OCI-LY1 (cell line): ENCODE data around the gene PLAAT2.

Experiments used
- H2AFZ ChIP-seq: fragments of 200-600 bp; sonication (generic), shearing (Covaris generic); 2 replicates; pipeline ENCODE4 v1.6.0; 2014; ENCODE audit warnings: antibody characterized with exemption, mild to moderate bottlenecking, low read length
- H3F3A ChIP-seq: fragments of 200-600 bp; sonication (generic), shearing (Covaris generic); 2 replicates; pipeline ENCODE4 v1.6.0; 2014; ENCODE audit warnings: mild to moderate bottlenecking, antibody characterized with exemption, low read length, moderate library complexity; ENCODE audit not compliant: insufficient read depth
- H3K27ac ChIP-seq: fragments of 200-600 bp; sonication (generic); 2 replicates; pipeline ENCODE4 v1.5.1; 2014; ENCODE audit warnings: low read length, mixed run types, mild to moderate bottlenecking, low read depth; ENCODE audit not compliant: poor library complexity, severe bottlenecking
- H3K27me3 ChIP-seq: fragments of 200-600 bp; sonication (generic); 2 replicates; pipeline ENCODE4 v1.6.0; 2014; ENCODE audit warnings: antibody characterized with exemption, mild to moderate bottlenecking, low read length, moderate library complexity; ENCODE audit not compliant: insufficient read depth
- H3K36me3 ChIP-seq: fragments of 200-600 bp; sonication (generic); 2 replicates; pipeline ENCODE4 v1.6.1; 2014; ENCODE audit warnings: mild to moderate bottlenecking, antibody characterized with exemption, low read length, moderate library complexity, mixed read lengths; ENCODE audit not compliant: insufficient read depth
- H3K4me1 ChIP-seq: fragments of 200-600 bp; sonication (generic); 2 replicates; pipeline ENCODE4 v1.5.1; 2014; ENCODE audit warnings: mild to moderate bottlenecking, low read length, moderate library complexity; ENCODE audit not compliant: insufficient read depth, severe bottlenecking
- H3K4me2 ChIP-seq: fragments of 200-600 bp; sonication (generic), shearing (Covaris generic); 2 replicates; pipeline ENCODE4 v1.6.1; 2014; ENCODE audit warnings: low read length
- H3K4me3 ChIP-seq: fragments of 200-600 bp; sonication (generic); 2 replicates; pipeline ENCODE4 v1.5.1; 2014; ENCODE audit warnings: low read length, low read depth, mild to moderate bottlenecking, mixed read lengths; ENCODE audit not compliant: poor library complexity, severe bottlenecking
- H3K79me2 ChIP-seq: fragments of 200-600 bp; shearing (Covaris generic); 2 replicates; pipeline ENCODE4 v1.6.1; 2016; ENCODE audit warnings: mixed run types, low read length, mixed read lengths; ENCODE audit not compliant: insufficient read depth
- H3K9ac ChIP-seq: fragments of 200-600 bp; sonication (generic), shearing (Covaris generic); 2 replicates; pipeline ENCODE4 v1.6.1; 2014; ENCODE audit warnings: mild to moderate bottlenecking, low read length, mixed read lengths
- H3K9me2 ChIP-seq: fragments of 200-600 bp; sonication (generic), shearing (Covaris generic); 2 replicates; pipeline ENCODE4 v1.6.1; 2014; ENCODE audit warnings: low read depth, mild to moderate bottlenecking, low read length, mixed read lengths
- H3K9me3 ChIP-seq: fragments of 200-600 bp; shearing (Covaris generic); 2 replicates; pipeline ENCODE4 v1.6.1; 2014; ENCODE audit warnings: low read length, mixed read lengths
- H4K20me1 ChIP-seq: fragments of 200-600 bp; sonication (generic), shearing (Covaris generic); 2 replicates; pipeline ENCODE4 v1.6.0; 2016; ENCODE audit warnings: mild to moderate bottlenecking, low read length; ENCODE audit not compliant: insufficient read depth
- EZH2 ChIP-seq: fragments of 200-600 bp; sonication (generic), shearing (Covaris generic); IDR thresholded peaks from 2 replicates; pipeline ENCODE4 v1.8.0; 2017; ENCODE audit warnings: borderline replicate concordance, mixed run types, mild to moderate bottlenecking, antibody characterized with exemption, low read length, moderate library complexity, mixed read lengths
- TF ChIP-seq, protein P1 (sequence below): fragments of 200-600 bp; sonication (generic), shearing (Covaris generic); IDR thresholded peaks from 2 replicates; pipeline ENCODE4 v1.5.1; 2017; ENCODE audit warnings: mild to moderate bottlenecking, antibody characterized with exemption, low read length, moderate library complexity, mixed read lengths

PLAAT2 gene

DNA sequence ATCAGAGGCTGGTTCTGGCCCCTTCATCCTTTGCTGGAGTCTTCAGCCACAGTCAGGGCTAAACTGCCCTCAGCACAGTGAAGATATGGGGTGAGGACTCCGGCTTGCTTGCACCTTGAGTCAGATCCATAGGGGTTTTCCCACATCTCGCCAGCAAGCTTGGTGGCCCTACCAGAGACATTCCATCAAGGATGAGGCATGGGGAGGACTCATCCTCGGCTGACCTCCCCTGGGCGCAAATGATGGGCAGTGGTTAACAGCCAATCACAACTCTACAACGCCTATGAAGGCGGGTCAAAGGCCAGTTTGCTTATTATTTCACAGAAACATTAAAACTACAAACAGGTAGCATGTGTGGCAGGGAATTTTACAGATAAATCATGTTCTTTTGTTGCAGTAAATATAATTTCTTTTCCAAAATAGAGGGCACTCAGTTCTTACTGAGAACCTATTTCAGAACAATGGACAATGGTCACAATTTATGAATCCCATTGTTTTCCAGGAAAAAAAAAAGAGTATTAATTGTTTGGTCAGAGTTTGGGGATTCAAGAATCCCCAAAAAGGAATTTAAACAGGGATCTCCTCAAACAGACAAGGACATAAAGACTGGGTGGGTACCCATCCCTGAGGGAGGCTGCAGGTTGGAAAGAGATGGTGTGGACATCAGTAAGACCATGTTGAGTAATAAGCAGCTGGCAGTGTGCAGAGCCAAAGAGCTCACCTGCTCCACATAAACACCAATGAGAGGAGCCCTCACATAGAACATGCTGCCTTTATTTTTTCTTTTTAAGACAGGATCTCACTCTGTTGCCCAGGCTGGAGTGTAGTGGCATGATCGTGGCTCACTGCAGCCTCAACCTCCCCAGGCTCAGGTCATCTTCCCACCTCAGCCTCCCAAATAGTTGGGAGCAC, 36.3 kb upstream of the PLAAT2 start:
- Histone ChIP-seq H3K9me3 (no peaks in the 10 kb centered on the region), H3K4me1 (no peaks in the 10 kb centered on the region), H3F3A (no peaks in the 10 kb centered on the region), H3K9ac (no peak overlapping the region), H2AFZ (no peak overlapping the region), H4K20me1 (no peaks in the 10 kb centered on the region), H3K79me2 (no peaks in the 10 kb centered on the region), H3K4me2 (no peak overlapping the region), H3K36me3 (no peaks in the 10 kb centered on the region), H3K9me2 (no peaks in the 10 kb centered on the region), H3K4me3 (no peak overlapping the region), H3K27me3 (no peaks in the 10 kb centered on the region), H3K27ac (no peak overlapping the region)
- TF ChIP-seq EZH2, result no peak
- TF ChIP-seq, protein P1, sequence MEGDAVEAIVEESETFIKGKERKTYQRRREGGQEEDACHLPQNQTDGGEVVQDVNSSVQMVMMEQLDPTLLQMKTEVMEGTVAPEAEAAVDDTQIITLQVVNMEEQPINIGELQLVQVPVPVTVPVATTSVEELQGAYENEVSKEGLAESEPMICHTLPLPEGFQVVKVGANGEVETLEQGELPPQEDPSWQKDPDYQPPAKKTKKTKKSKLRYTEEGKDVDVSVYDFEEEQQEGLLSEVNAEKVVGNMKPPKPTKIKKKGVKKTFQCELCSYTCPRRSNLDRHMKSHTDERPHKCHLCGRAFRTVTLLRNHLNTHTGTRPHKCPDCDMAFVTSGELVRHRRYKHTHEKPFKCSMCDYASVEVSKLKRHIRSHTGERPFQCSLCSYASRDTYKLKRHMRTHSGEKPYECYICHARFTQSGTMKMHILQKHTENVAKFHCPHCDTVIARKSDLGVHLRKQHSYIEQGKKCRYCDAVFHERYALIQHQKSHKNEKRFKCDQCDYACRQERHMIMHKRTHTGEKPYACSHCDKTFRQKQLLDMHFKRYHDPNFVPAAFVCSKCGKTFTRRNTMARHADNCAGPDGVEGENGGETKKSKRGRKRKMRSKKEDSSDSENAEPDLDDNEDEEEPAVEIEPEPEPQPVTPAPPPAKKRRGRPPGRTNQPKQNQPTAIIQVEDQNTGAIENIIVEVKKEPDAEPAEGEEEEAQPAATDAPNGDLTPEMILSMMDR, result no peak

GRCh38 chr11:63598556-63598955, 35.4 kb upstream of the PLAAT2 start:
- Histone ChIP-seq H2AFZ (no peak overlapping the region), H3K36me3 (no peaks in the 10 kb centered on the region), H3K4me1 (no peaks in the 10 kb centered on the region), H3K4me3 (no peak overlapping the region), H3K79me2 (no peaks in the 10 kb centered on the region), H3K4me2 (no peak overlapping the region), H3K9ac (no peak overlapping the region), H3K27ac (no peak overlapping the region), H3K9me3 (no peaks in the 10 kb centered on the region), H3K9me2 (no peaks in the 10 kb centered on the region), H3K27me3 (no peaks in the 10 kb centered on the region), H4K20me1 (no peaks in the 10 kb centered on the region), H3F3A (no peaks in the 10 kb centered on the region)
- TF ChIP-seq, protein P1, result no peak
- TF ChIP-seq EZH2, result no peak

DNA sequence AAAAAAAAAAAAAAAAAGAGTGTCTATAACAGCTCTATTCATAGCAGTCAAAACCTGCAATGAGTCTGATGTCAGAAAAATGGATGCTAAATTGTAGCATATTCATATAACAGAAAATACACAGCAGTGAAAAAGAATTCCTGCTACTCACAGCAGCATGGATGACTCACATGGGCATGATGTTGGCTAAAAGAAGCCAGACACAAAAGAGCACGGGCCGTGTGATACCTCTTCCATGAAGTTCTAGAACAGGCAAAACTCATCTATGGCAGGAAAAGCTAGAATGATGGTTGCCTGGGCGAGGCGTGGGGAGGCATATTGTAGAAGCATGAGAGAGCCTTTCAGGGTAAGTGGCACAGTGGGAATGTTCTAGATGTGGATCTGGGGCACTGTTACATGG, 32.1 kb upstream of the PLAAT2 start:
- H3K9ac ChIP-seq, result no peak overlapping the region
- no peaks in the 10 kb centered on the region for H3K9me3 ChIP-seq
- no peaks in the 10 kb centered on the region for H3K79me2 ChIP-seq
- no peak overlapping the region for H2AFZ ChIP-seq
- H3K36me3 ChIP-seq, result no peaks in the 10 kb centered on the region
- H3K4me2 ChIP-seq, result no peak overlapping the region
- no peaks in the 10 kb centered on the region for H3K9me2 ChIP-seq
- H3K27ac ChIP-seq, result no peak overlapping the region
- no peak overlapping the region for H3K4me3 ChIP-seq
- no peaks in the 10 kb centered on the region for H3F3A ChIP-seq
- TF ChIP-seq, protein P1, result no peak
- no peak for TF ChIP-seq EZH2
- H4K20me1 ChIP-seq, result no peaks in the 10 kb centered on the region
- no peaks in the 10 kb centered on the region for H3K4me1 ChIP-seq
- H3K27me3 ChIP-seq, result no peaks in the 10 kb centered on the region
